CD4-positive, alpha-beta T cell (primary cell): ENCODE measurements around the gene MAP2K4. TPM values are rescaled to one million over a fixed set of nuclear protein-coding genes. Genes with fewer than 3 reads are reported as not detected.

Source experiments
- ATAC-seq: fragments of 200-7000 bp; cut with Tn5 transposase; one replicate; pipeline ENCODE4 v1.10.0; 2022; ENCODE audit warnings: mild to moderate bottlenecking; ENCODE audit not compliant: poor library complexity
- CTCF ChIA-PET: fragments of 350-600 bp; sonication (Branson Sonifier 250); formaldehyde crosslinking; loops from one replicate; lab custom pipeline; 2021; ENCODE audit warnings: antibody characterized with exemption, inconsistent platforms; lab: Charles Lee
- POLR2A ChIA-PET: fragments of 350-600 bp; sonication (Branson Sonifier 250); formaldehyde crosslinking; loops from one replicate; lab custom pipeline; 2021; ENCODE audit warnings: antibody characterized with exemption, inconsistent platforms; lab: Charles Lee
- DNase-seq, 14 experiments: peaks; one replicate each; pipeline ENCODE4 v3.0.0-alpha.2; 2013 to 2020; ENCODE audit warnings: mixed read lengths in 2 of 14
- H3K27ac ChIP-seq, 2 donors: one replicate each; pipeline versions ENCODE4 v1.5.1 to v1.7.0; 2013; ENCODE audit warnings: low read length in 2 of 2, low read depth in 1 of 2, mild to moderate bottlenecking in 1 of 2
- H3K27me3 ChIP-seq, 2 experiments: 1 replicate in 1 of 2; 2 replicates in 1 of 2; pipeline versions ENCODE4 v1.6.1 to v1.7.0; 2013; ENCODE audit warnings: low read length in 2 of 2, control low read depth in 1 of 2, mild to moderate bottlenecking in 1 of 2, moderate library complexity in 1 of 2; ENCODE audit not compliant: insufficient read depth in 2 of 2, control insufficient read depth in 1 of 2
- H3K36me3 ChIP-seq: one replicate; pipeline ENCODE4 v1.6.1; 2013; ENCODE audit warnings: low read length, control low read depth; ENCODE audit not compliant: insufficient read depth
- H3K4me1 ChIP-seq: one replicate; pipeline ENCODE4 v1.6.1; 2013; ENCODE audit warnings: low read length, control low read depth; ENCODE audit not compliant: insufficient read depth
- H3K4me3 ChIP-seq: one replicate; pipeline ENCODE4 v1.5.1; 2013; ENCODE audit warnings: mild to moderate bottlenecking, low read length, moderate library complexity
- H3K9me3 ChIP-seq, 2 experiments: 1 replicate in 1 of 2; 2 replicates in 1 of 2; pipeline versions ENCODE4 v1.6.1 to v1.7.0; 2013; ENCODE audit warnings: low read length in 2 of 2, mild to moderate bottlenecking in 2 of 2, control low read depth in 1 of 2, moderate library complexity in 1 of 2; ENCODE audit not compliant: control insufficient read depth in 1 of 2, insufficient read depth in 1 of 2
- H3K27ac Mint-ChIP-seq: one replicate; pipeline ENCODE4 v1.8.0; 2020; ENCODE audit warnings: mixed read lengths
- H3K27me3 Mint-ChIP-seq: one replicate; pipeline ENCODE4 v1.8.0; 2021; ENCODE audit warnings: mixed read lengths
- H3K36me3 Mint-ChIP-seq: one replicate; pipeline ENCODE4 v1.8.0; 2021; ENCODE audit warnings: low read depth, mixed read lengths
- H3K4me1 Mint-ChIP-seq: one replicate; pipeline ENCODE4 v1.8.0; 2021; ENCODE audit warnings: low read depth, mixed read lengths
- H3K4me3 Mint-ChIP-seq: one replicate; pipeline ENCODE4 v1.8.0; 2020; ENCODE audit warnings: mild to moderate bottlenecking, mixed read lengths
- H3K9me3 Mint-ChIP-seq: one replicate; pipeline ENCODE4 v1.8.0; 2020; ENCODE audit warnings: mixed read lengths
- CTCF ChIP-seq: fragments of 200-600 bp; IDR thresholded peaks from one replicate; pipeline ENCODE4 v1.8.0; 2022; ENCODE audit warnings: antibody characterized with exemption, mild to moderate bottlenecking
- intact Hi-C, 2 experiments: fragments of 100-400 bp; cut with DNase I in 1 of 2; cut with micrococcal nuclease in 1 of 2; formaldehyde crosslinking; loops; one replicate each; pipeline versions ENCODE4 v1.15.1 to v1.9.0; 2023 to 2025; cut with DNase I, micrococcal nuclease
- total RNA-seq, 174 experiments: library from RNA in 2 of 174; stranded (reverse) in 2 of 174; gene quantifications; one replicate each; pipeline ENCODE4 v1.2.3 and lab custom pipeline; 2021 to 2026

The MAP2K4 gene
- total RNA-seq, 2 experiments from 2014 or later: 22.4 to 22.6 TPM

GRCh38 chr17:12028611-12029010 is 7.9 kb downstream of the MAP2K4 start:
- no peak overlapping the region for H3K27ac ChIP-seq
- Mint-ChIP-seq H3K27ac (no peak overlapping the region), H3K27me3 (no peaks in the 10 kb centered on the region), H3K36me3 (peaks cover 5% of the 10 kb centered on the region), H3K4me3 (no peak overlapping the region), H3K4me1 (peaks cover 81% of the 10 kb centered on the region), H3K9me3 (no peaks in the 10 kb centered on the region)
- no peaks in the 10 kb centered on the region for H3K36me3 ChIP-seq
- no peaks in the 10 kb centered on the region for H3K9me3 ChIP-seq
- H3K4me3 ChIP-seq: no peak overlapping the region
- ATAC-seq: no peak
- no peaks in the 10 kb centered on the region for H3K27me3 ChIP-seq
- intact Hi-C loops: no loop called here
- H3K4me1 ChIP-seq: peaks cover 6% of the 10 kb centered on the region
- CTCF ChIA-PET: no interaction called here
- DNase-seq: no peak
- POLR2A ChIA-PET: no interaction called here
- TF ChIP-seq CTCF: no peak

- no peak for TF ChIP-seq CTCF
- Mint-ChIP-seq H3K9me3 (no peaks in the 10 kb centered on the region), H3K27ac (no peak overlapping the region), H3K36me3 (peaks cover 9% of the 10 kb centered on the region), H3K4me3 (no peak overlapping the region), H3K4me1 (peaks cover 70% of the 10 kb centered on the region), H3K27me3 (no peaks in the 10 kb centered on the region)
- no peak overlapping the region for H3K27ac ChIP-seq
- H3K36me3 ChIP-seq: peaks cover 4% of the 10 kb centered on the region
- H3K4me1 ChIP-seq: peaks cover 2% of the 10 kb centered on the region
- intact Hi-C loops: no loop called here
- H3K4me3 ChIP-seq: no peak overlapping the region
- H3K9me3 ChIP-seq: no peaks in the 10 kb centered on the region
- POLR2A ChIA-PET: interaction anchor here (1.6 kb wide), 1 partner anchor 37 kb away, joined by 7 read pairs; the partner anchor contains the start of gene ZNF18
- ATAC-seq: no peak
- no peaks in the 10 kb centered on the region for H3K27me3 ChIP-seq
- CTCF ChIA-PET: interaction anchor here (0.8 kb wide), 1 partner anchor 19 kb away, joined by 3 read pairs; no protein-coding TSS in a partner anchor
- DNase-seq: no peak
Observed at GRCh38 chr17:12034538-12034937, 13.9 kb downstream of the MAP2K4 start.

- TF ChIP-seq CTCF: no peak
- DNase-seq (no peak), ATAC-seq (no peak)
- peaks cover 4% of the 10 kb centered on the region for H3K36me3 ChIP-seq
- H3K9me3 ChIP-seq: no peaks in the 10 kb centered on the region
- H3K4me3 Mint-ChIP-seq: no peak overlapping the region
- peaks cover 71% of the 10 kb centered on the region for H3K4me1 Mint-ChIP-seq
- H3K36me3 Mint-ChIP-seq: peaks cover 9% of the 10 kb centered on the region
- no peaks in the 10 kb centered on the region for H3K27me3 Mint-ChIP-seq
- intact Hi-C loops: no loop called here
- H3K27ac ChIP-seq: no peak overlapping the region
- CTCF ChIA-PET: no interaction called here
- H3K4me1 ChIP-seq: no peaks in the 10 kb centered on the region
- POLR2A ChIA-PET: no interaction called here
- no peaks in the 10 kb centered on the region for H3K27me3 ChIP-seq
- H3K27ac Mint-ChIP-seq: no peak overlapping the region
- H3K9me3 Mint-ChIP-seq: no peaks in the 10 kb centered on the region
- H3K4me3 ChIP-seq: no peak overlapping the region
Observed at GRCh38 chr17:12035673-12036072, 15.0 kb downstream of the MAP2K4 start.
